ENCODE data around the gene COLEC11.

COLEC11 gene

GRCh38 chr2:3677436-3677835, 82.5 kb downstream of the COLEC11 start:
- TF ChIP-seq, protein P1, sequence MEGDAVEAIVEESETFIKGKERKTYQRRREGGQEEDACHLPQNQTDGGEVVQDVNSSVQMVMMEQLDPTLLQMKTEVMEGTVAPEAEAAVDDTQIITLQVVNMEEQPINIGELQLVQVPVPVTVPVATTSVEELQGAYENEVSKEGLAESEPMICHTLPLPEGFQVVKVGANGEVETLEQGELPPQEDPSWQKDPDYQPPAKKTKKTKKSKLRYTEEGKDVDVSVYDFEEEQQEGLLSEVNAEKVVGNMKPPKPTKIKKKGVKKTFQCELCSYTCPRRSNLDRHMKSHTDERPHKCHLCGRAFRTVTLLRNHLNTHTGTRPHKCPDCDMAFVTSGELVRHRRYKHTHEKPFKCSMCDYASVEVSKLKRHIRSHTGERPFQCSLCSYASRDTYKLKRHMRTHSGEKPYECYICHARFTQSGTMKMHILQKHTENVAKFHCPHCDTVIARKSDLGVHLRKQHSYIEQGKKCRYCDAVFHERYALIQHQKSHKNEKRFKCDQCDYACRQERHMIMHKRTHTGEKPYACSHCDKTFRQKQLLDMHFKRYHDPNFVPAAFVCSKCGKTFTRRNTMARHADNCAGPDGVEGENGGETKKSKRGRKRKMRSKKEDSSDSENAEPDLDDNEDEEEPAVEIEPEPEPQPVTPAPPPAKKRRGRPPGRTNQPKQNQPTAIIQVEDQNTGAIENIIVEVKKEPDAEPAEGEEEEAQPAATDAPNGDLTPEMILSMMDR (IDR thresholded peaks at IDR 0.05), result no peak

GRCh38 chr2:3678212-3678611, 83.3 kb downstream of the COLEC11 start:
- TF ChIP-seq, protein P1 (IDR thresholded peaks at IDR 0.05), result no peak

GRCh38 chr2:3679180-3679579, 84.3 kb downstream of the COLEC11 start:
- TF ChIP-seq, protein P1 (IDR thresholded peaks at IDR 0.05), result no peak

- TF ChIP-seq, protein P1 (IDR thresholded peaks at IDR 0.05), result no peak
Measured at GRCh38 chr2:3679616-3680393, 84.9 kb downstream of the COLEC11 start.

GRCh38 chr2:3680548-3681345, 85.8 kb downstream of the COLEC11 start:
- TF ChIP-seq, protein P1 (IDR thresholded peaks at IDR 0.05), result no peak

DNA sequence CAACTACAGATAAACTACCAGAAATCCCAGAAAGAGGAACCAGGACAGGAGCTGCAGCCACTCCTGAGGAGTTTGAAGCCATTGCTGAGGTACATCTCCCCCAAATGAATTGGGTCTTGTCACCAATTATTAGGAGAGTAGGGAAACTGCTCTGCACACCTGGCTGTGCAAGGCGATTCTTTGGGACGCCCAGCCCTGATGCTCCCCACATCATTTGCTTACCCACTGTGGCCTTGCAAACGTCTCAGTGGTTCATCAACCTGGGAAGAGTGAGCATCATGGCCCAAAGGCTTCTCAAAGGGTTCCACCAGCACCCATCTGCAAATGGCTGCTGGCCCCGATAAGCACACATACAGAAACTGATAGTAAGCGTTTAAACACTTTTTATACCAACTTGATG, 86.7 kb downstream of the COLEC11 start:
- TF ChIP-seq, protein P1 (IDR thresholded peaks at IDR 0.05), result no peak

DNA sequence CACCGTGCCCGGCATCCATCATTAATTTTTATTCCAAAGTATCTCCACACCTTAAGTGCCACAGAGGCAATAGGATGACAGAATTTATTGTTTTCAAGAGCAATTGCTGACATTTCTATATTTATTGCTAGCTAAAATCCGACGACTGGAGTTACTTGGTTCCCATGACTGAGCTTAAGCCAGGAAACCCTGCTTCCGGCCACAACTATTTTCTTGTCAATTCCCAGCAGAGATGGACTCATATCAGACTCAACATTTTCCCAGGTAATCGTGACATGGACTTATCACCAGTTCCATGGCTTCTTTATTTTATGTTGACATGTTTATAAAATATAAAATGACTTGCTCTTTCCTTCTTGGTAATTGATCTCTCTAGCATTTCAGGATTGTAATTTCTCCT, 87.9 kb downstream of the COLEC11 start:
- TF ChIP-seq, protein P1 (IDR thresholded peaks at IDR 0.05), result no peak

All from LNCAP (cell line).